Measurements from ENCODE around the gene LY6G6F.

Gene LY6G6F

DNA sequence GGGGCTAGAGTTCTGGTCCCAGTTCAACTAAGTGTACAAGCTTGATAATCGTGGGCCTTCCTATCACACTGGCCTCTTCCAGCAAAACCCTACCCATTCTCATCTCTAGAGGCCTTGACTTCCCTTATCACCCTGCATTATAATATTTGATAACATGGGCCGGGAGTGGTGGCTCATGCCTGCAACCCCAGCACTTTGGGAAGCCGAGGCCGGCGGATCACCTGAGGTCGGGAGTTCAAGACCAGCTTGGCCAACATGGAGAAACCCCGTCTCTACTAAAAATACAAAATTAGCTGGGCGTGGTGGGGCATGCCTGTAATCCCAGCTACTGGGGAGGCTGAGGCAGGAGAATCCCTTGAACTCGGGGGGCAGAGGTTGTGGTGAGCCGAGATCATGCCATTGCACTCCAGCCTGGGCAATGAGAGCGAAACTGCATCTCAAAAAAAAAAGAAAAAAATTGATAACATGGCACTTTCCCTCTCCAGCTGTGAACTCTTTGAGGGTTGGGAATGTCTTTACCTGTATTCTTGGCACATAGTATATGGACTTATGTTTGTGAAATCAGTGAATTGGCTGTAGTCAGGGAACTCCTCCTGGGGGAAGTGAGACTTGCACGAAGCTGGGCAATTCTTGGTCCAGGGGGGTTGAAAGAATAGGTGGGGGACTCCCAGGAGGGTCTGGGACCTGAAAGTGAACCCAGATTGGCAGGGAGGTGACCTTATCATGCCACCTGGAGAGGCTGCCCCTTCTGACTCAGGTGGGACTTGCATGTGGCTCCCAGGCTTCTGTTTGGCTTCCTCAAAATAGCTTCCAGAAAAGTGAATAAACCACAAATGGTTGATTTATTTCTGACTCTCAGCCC lies 45.2 kb upstream of the LY6G6F start:
- no peak for DNase-seq (ENCODE audit: low read depth)
- TF ChIP-seq CTCF (IDR thresholded peaks at IDR 0.05; ENCODE audit: low read length, missing control alignments), result no peak
- peak overlapping the region; percentile 96 for H3K4me3 ChIP-seq (replicated peaks; ENCODE audit: low read depth, low read length)

- TF ChIP-seq CTCF (IDR thresholded peaks at IDR 0.05; ENCODE audit: low read length, missing control alignments), result no peak
- H3K4me3 ChIP-seq (replicated peaks; ENCODE audit: low read depth, low read length), result no peak overlapping the region
- no peak for DNase-seq (ENCODE audit: low read depth)
These were observed 44.4 kb upstream of the LY6G6F start for GRCh38 chr6:31662124-31662723.

DNA sequence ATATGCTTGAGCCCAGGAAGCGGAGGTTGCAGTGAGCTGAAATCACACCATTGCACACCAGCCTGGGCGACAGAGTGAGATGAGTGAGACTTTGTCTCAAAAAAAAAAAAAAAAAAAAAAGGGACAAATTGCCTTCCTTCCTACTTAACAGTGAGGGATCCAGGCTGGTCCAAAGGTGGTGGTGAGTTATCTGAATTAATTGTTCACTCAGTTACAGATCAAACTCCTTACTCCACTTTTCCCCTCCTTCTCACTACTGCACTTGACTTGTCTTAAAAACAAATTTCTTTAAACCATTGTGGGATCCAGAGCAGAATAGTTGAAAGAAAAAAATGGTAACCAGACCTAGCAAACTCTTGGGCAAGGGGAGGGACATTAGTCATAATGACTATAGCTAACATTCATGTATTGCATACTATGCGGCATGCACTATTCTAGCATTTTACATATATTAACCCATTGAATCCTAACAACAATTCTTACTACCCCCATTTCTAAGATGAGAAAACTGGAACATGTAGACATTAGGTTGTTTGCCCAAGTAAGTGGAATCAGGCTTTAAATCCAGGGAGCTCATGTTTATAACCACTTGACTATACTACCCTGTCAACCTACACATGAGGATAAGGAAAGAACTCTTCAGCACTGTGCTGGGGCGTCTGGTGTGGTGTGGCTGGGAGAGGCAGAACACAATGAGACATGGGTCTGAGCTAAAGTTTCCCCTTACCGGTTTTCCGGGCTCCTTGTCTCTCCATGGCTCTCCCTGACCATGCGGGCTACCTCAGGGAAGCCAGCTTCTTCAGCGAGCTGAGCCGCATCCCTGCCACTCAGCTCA lies 43.3 kb upstream of the LY6G6F start:
- peak overlapping the region; percentile 96 for H3K4me3 ChIP-seq (replicated peaks; ENCODE audit: low read depth, low read length)
- peak; percentile 27 for DNase-seq (ENCODE audit: low read depth)
- no peak for TF ChIP-seq CTCF (IDR thresholded peaks at IDR 0.05; ENCODE audit: low read length, missing control alignments)

- H3K4me3 ChIP-seq (replicated peaks; ENCODE audit: low read depth, low read length), result peak overlapping the region; percentile 96
- DNase-seq (ENCODE audit: low read depth), result peak; percentile 75
- no peak for TF ChIP-seq CTCF (IDR thresholded peaks at IDR 0.05; ENCODE audit: low read length, missing control alignments)
These were observed 42.5 kb upstream of the LY6G6F start for GRCh38 chr6:31663961-31664789.

DNA sequence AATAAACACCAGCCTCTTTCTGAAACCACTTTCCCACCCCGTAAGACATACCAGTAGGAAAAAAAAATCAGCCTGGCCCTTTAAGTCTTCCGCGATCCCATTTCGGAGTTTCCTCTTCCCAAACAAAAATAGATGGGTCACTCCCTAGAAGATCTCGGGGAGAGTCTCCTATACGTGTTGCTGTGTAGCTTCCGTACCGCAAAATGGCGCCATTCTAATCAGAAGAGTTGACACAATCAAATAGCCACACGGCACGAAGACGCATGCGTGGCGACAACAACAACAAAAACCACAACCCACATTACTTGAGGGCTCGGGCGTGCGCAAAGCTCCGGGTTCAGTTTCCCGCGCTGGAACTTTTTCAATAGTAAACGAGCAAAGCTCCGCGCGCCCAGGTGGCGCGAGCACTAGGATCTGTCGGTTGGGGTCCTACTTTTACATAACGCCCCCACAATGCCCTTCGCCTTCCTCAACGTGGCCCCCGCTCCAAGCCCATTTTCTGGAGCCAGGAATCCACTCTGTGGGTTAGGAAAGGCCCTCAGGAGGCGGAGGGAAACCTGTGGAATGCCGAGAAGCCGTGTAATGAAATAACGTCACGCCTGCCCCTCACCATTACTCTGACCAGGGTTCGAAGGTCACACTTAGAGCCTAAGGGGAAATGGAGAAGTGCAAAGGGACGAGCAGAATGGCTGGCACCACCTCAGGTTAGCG lies 41.7 kb upstream of the LY6G6F start, which contains the start of gene GPANK1:
GPANK1 (minus strand) TSS at position 208 of the 711 bp plus-strand sequence. CDS start 519 bp downstream, outside the sequence.
- DNase-seq (ENCODE audit: low read depth), result peak; percentile 97
- TF ChIP-seq CTCF (IDR thresholded peaks at IDR 0.05; ENCODE audit: low read length, missing control alignments), result no peak
- peak within 1 kb of the TSS; percentile 96 for H3K4me3 ChIP-seq (replicated peaks; ENCODE audit: low read depth, low read length)
